CD4-positive, CD25-positive, alpha-beta regulatory T cell (primary cell): ENCODE measurements around the gene SERPINB8. TPM values are rescaled to one million over a fixed set of nuclear protein-coding genes. Genes with fewer than 3 reads are reported as not detected.
A peak's percentile ranks its signal among the peaks of the same experiment; 100 is the strongest.
"Not testable (repeated sequence)": the region's sequence is repeated elsewhere in the genome, so short reads cannot be mapped to it uniquely, and the experiment has no call there.

Experiments
- ATAC-seq, 2 donors: fragments of 150-1000 bp; cut with Tn5 transposase; one replicate each; pipeline ENCODE4 v1.10.0; 2021; ENCODE audit warnings: low read depth in 2 of 2, moderate number of reproducible peaks in 2 of 2, moderate library complexity in 1 of 2
- DNase-seq, 3 donors: peaks; one replicate each; pipeline versions ENCODE4 v3.0.0 to v3.0.0-alpha.2; 2012 to 2022; ENCODE audit warnings: mixed read lengths in 1 of 3
- H3K27ac ChIP-seq: one replicate; pipeline ENCODE4 v1.7.0; 2013; ENCODE audit warnings: mild to moderate bottlenecking, low read length; ENCODE audit not compliant: insufficient read depth, poor library complexity, severe bottlenecking
- H3K27me3 ChIP-seq: one replicate; pipeline ENCODE4 v1.7.0; 2013; ENCODE audit warnings: low read length; ENCODE audit not compliant: control insufficient read depth, insufficient read depth
- H3K36me3 ChIP-seq: one replicate; pipeline ENCODE4 v1.7.0; 2013; ENCODE audit warnings: mild to moderate bottlenecking, low read length, moderate library complexity; ENCODE audit not compliant: control insufficient read depth, insufficient read depth
- H3K4me1 ChIP-seq: 2 replicates; pipeline ENCODE4 v1.7.0; 2013; ENCODE audit warnings: mild to moderate bottlenecking, low read length; ENCODE audit not compliant: insufficient read depth, control insufficient read depth, poor library complexity, severe bottlenecking
- H3K4me3 ChIP-seq: one replicate; pipeline ENCODE4 v1.7.0; 2013; ENCODE audit warnings: low read depth, mild to moderate bottlenecking, low read length, moderate library complexity
- H3K9me3 ChIP-seq, 2 experiments: 1 replicate in 1 of 2; 2 replicates in 1 of 2; pipeline ENCODE4 v1.7.0; 2013; ENCODE audit warnings: low read length in 2 of 2, mild to moderate bottlenecking in 1 of 2, moderate library complexity in 1 of 2; ENCODE audit not compliant: control insufficient read depth in 2 of 2
- H3K27ac Mint-ChIP-seq, 3 donors: one replicate each; pipeline ENCODE4 v1.8.0; 2020 to 2022; ENCODE audit warnings: mild to moderate bottlenecking in 3 of 3, mixed read lengths in 3 of 3, moderate library complexity in 2 of 3
- H3K27me3 Mint-ChIP-seq: one replicate; pipeline ENCODE4 v1.8.0; 2022; ENCODE audit warnings: mild to moderate bottlenecking, mixed read lengths
- H3K36me3 Mint-ChIP-seq: one replicate; pipeline ENCODE4 v1.8.0; 2020; ENCODE audit warnings: mixed read lengths
- H3K4me1 Mint-ChIP-seq, 4 donors: one replicate each; pipeline ENCODE4 v1.8.0; 2020 to 2022; ENCODE audit warnings: mixed read lengths in 4 of 4, mild to moderate bottlenecking in 1 of 4
- H3K4me3 Mint-ChIP-seq, 4 donors: one replicate each; pipeline ENCODE4 v1.8.0; 2020 to 2022; ENCODE audit warnings: mild to moderate bottlenecking in 4 of 4, mixed read lengths in 4 of 4, moderate library complexity in 3 of 4
- H3K9me3 Mint-ChIP-seq, 7 donors: one replicate each; pipeline ENCODE4 v1.8.0; 2020 to 2022; ENCODE audit warnings: mixed read lengths in 7 of 7, mild to moderate bottlenecking in 3 of 7, moderate library complexity in 2 of 7
- polyA plus RNA-seq, 4 donors: library from polyadenylated mRNA; unstranded; fragments of 300-500 nt; fragmentation: Illumina TruSeq; gene quantifications; one replicate each; pipeline ENCODE4 v1.2.3, GENCODE V29; 2021
- total RNA-seq: library from RNA; stranded (reverse); gene quantifications from one replicate; pipeline ENCODE4 v1.2.3, GENCODE V29; 2022

SERPINB8 gene
- total and polyA plus RNA-seq, 5 donors from 2014 or later = 13.5 to 29.4 (median 14.3) TPM

DNA sequence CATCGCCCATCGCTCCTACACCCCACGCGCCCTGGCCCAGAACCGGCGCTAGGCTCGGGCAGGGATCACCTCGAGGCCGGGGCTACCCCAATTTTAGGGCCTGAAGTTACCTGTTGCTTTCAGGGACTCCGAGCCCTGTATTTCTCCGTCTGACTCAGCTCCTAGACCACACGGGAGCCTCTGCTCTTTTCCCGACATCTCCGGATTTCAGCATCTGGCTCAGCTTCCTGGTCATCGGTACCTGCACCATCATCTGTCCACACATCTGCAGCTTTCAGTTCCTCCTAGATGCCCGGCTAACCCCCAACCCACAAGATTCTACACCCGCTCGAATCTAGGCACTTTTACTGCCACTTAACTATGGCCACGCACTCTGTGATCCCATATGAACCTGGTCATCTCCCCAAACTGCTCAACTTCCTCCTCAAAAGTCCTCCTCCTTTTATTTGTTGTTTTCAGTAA, 32.9 kb upstream of the SERPINB8 start:
- Mint-ChIP-seq H3K9me3 (peaks cover 0 to 2% (median 0%) of the 10 kb centered on the region in 7 donors), H3K4me1 (peaks cover 0 to 5% (median 0%) of the 10 kb centered on the region in 4 donors), H3K27ac (no peak overlapping the region), H3K4me3 (no peak overlapping the region), H3K36me3 (no peaks in the 10 kb centered on the region), H3K27me3 (peaks cover 25% of the 10 kb centered on the region)
- H3K9me3 ChIP-seq = no peaks in the 10 kb centered on the region
- DNase-seq = no peak
- H3K27ac ChIP-seq = no peak overlapping the region
- ATAC-seq = no peak
- peaks cover 8% of the 10 kb centered on the region for H3K4me1 ChIP-seq
- H3K36me3 ChIP-seq = no peaks in the 10 kb centered on the region
- no peak overlapping the region for H3K4me3 ChIP-seq
- peaks cover 30% of the 10 kb centered on the region for H3K27me3 ChIP-seq

- no peak for ATAC-seq
- Mint-ChIP-seq H3K4me3 (no peak overlapping the region), H3K9me3 (peaks cover 0 to 3% (median 0%) of the 10 kb centered on the region in 7 donors), H3K36me3 (no peaks in the 10 kb centered on the region), H3K27ac (no peak overlapping the region), H3K4me1 (peaks cover 0 to 5% (median 0%) of the 10 kb centered on the region in 4 donors), H3K27me3 (peaks cover 28% of the 10 kb centered on the region)
- Histone ChIP-seq H3K4me1 (peaks cover 8% of the 10 kb centered on the region), H3K9me3 (no peaks in the 10 kb centered on the region), H3K27ac (no peak overlapping the region), H3K36me3 (no peaks in the 10 kb centered on the region), H3K4me3 (no peak overlapping the region), H3K27me3 (peaks cover 10% of the 10 kb centered on the region)
- no peak for DNase-seq
Measured at GRCh38 chr18:63940008-63940407, 29.9 kb upstream of the SERPINB8 start.

- not testable (repeated sequence) for H3K27ac Mint-ChIP-seq, H3K27ac ChIP-seq, H3K27me3 ChIP-seq, H3K4me1 Mint-ChIP-seq, ATAC-seq, H3K4me1 ChIP-seq, H3K9me3 Mint-ChIP-seq, H3K9me3 ChIP-seq, H3K36me3 Mint-ChIP-seq, H3K4me3 ChIP-seq, H3K36me3 ChIP-seq, H3K4me3 Mint-ChIP-seq, DNase-seq
- H3K27me3 Mint-ChIP-seq = peaks cover 28% of the 10 kb centered on the region
Measured at GRCh38 chr18:63940543-63941050, 29.3 kb upstream of the SERPINB8 start.

GRCh38 chr18:63947051-63947790, 22.7 kb upstream of the SERPINB8 start:
- no peaks in the 10 kb centered on the region for H3K27me3 ChIP-seq
- peaks cover 6% of the 10 kb centered on the region for H3K4me1 ChIP-seq
- H3K4me3 Mint-ChIP-seq = no peak overlapping the region
- H3K9me3 ChIP-seq = no peaks in the 10 kb centered on the region
- no peak overlapping the region for H3K27ac ChIP-seq
- DNase-seq = no peak
- peaks cover 4% of the 10 kb centered on the region for H3K36me3 Mint-ChIP-seq
- H3K36me3 ChIP-seq = no peaks in the 10 kb centered on the region
- H3K9me3 Mint-ChIP-seq = peaks cover 0 to 4% (median 0%) of the 10 kb centered on the region in 7 donors
- H3K4me1 Mint-ChIP-seq = peaks cover 0 to 15% (median 2%) of the 10 kb centered on the region in 4 donors
- no peak overlapping the region for H3K4me3 ChIP-seq
- no peak for ATAC-seq
- H3K27me3 Mint-ChIP-seq = peaks cover 46% of the 10 kb centered on the region
- no peak overlapping the region for H3K27ac Mint-ChIP-seq

- Mint-ChIP-seq H3K4me3 (peak within 1 kb of the TSS in 2 of 4 donors; percentile 47 to 59), H3K4me1 (peaks cover 0 to 15% (median 2%) of the 10 kb centered on the region in 4 donors), H3K36me3 (peaks cover 4% of the 10 kb centered on the region), H3K9me3 (peaks cover 0 to 4% (median 0%) of the 10 kb centered on the region in 7 donors), H3K27ac (peak within 1 kb of the TSS in 1 of 3 donors; percentile 79), H3K27me3 (peaks cover 34% of the 10 kb centered on the region)
- peaks cover 6% of the 10 kb centered on the region for H3K4me1 ChIP-seq
- ATAC-seq = peak; percentile 46 to 67
- H3K27ac ChIP-seq = no peak within 1 kb of the TSS
- H3K9me3 ChIP-seq = no peaks in the 10 kb centered on the region
- peak in 2 of 3 donors; percentile 11 to 20 for DNase-seq
- H3K27me3 ChIP-seq = no peaks in the 10 kb centered on the region
- no peaks in the 10 kb centered on the region for H3K36me3 ChIP-seq
- H3K4me3 ChIP-seq = peak within 1 kb of the TSS; percentile 33
Measured at GRCh38 chr18:63949068-63949737, 20.7 kb upstream of the SERPINB8 start, which contains the start of gene HMSD. HMSD (plus strand) TSS chr18:63949301; CDS start chr18:63953456, 4,155 bp downstream.

- Histone ChIP-seq H3K4me3 (no peak overlapping the region), H3K9me3 (no peaks in the 10 kb centered on the region), H3K27ac (no peak overlapping the region), H3K36me3 (no peaks in the 10 kb centered on the region), H3K4me1 (peaks cover 6% of the 10 kb centered on the region), H3K27me3 (peaks cover 5% of the 10 kb centered on the region)
- Mint-ChIP-seq H3K36me3 (peaks cover 4% of the 10 kb centered on the region), H3K4me1 (peaks cover 0 to 15% (median 2%) of the 10 kb centered on the region in 4 donors), H3K4me3 (no peak overlapping the region), H3K27ac (peak overlapping the region in 1 of 3 donors; percentile 45), H3K27me3 (peaks cover 34% of the 10 kb centered on the region), H3K9me3 (peaks cover 0 to 4% (median 0%) of the 10 kb centered on the region in 7 donors)
- DNase-seq = no peak
- no peak for ATAC-seq
Measured at GRCh38 chr18:63951302-63951705, 18.6 kb upstream of the SERPINB8 start.

GRCh38 chr18:63953811-63954210, 16.1 kb upstream of the SERPINB8 start:
- no peak overlapping the region for H3K4me3 ChIP-seq
- H3K27ac Mint-ChIP-seq = no peak overlapping the region
- no peak overlapping the region for H3K27ac ChIP-seq
- no peaks in the 10 kb centered on the region for H3K9me3 ChIP-seq
- peaks cover 0 to 6% (median under 1%) of the 10 kb centered on the region in 4 donors for H3K4me1 Mint-ChIP-seq
- peaks cover 4% of the 10 kb centered on the region for H3K36me3 Mint-ChIP-seq
- peaks cover 12% of the 10 kb centered on the region for H3K27me3 ChIP-seq
- peaks cover 0 to 4% (median 0%) of the 10 kb centered on the region in 7 donors for H3K9me3 Mint-ChIP-seq
- H3K27me3 Mint-ChIP-seq = peaks cover 26% of the 10 kb centered on the region
- DNase-seq (no peak), ATAC-seq (no peak)
- H3K36me3 ChIP-seq = no peaks in the 10 kb centered on the region
- peaks cover 6% of the 10 kb centered on the region for H3K4me1 ChIP-seq
- H3K4me3 Mint-ChIP-seq = no peak overlapping the region
